ENCODE results near the gene RFTN2. TPM values are rescaled to one million over a fixed set of nuclear protein-coding genes. Genes with fewer than 3 reads are reported as not detected.
A peak's percentile ranks its signal among the peaks of the same experiment; 100 is the strongest.

RFTN2 gene
- total and polyA plus RNA-seq, 2 donors (not counting 3 experiments of a cell fraction or from before 2014, with no cell fraction given) = 5.0 to 8.0 TPM

GRCh38 chr2:197704434-197705120 is 29.2 kb upstream of the RFTN2 start:
- TF ChIP-seq POLR2A (IDR thresholded peaks at IDR 0.05; ENCODE audit: low read depth, low read length) = no peak
- no peak for TF ChIP-seq JUN (IDR thresholded peaks at IDR 0.05; ENCODE audit: borderline replicate concordance, insufficient read depth, insufficient read length, low read depth)
- no peak for TF ChIP-seq MAX (IDR thresholded peaks at IDR 0.05; ENCODE audit: insufficient read depth, insufficient read length)
- no peak for TF ChIP-seq MYC (IDR thresholded peaks at IDR 0.05; ENCODE audit: low read depth, low read length)
- no peak for TF ChIP-seq GATA2 (IDR thresholded peaks at IDR 0.05; ENCODE audit: insufficient read depth, insufficient read length, low read depth, low read length)
- TF ChIP-seq CTCF (IDR thresholded peaks at IDR 0.05; ENCODE audit: extremely low read depth in 1 of 2, insufficient read depth in 1 of 2, low read depth in 1 of 2, low read length in 2 of 2) = no peak
- no peak for TF ChIP-seq FOS (IDR thresholded peaks at IDR 0.05; ENCODE audit: borderline replicate concordance, insufficient read depth, low read length)
- no peak for TF ChIP-seq EZH2 (IDR thresholded peaks at IDR 0.05; ENCODE audit: borderline replicate concordance, low read depth, low read length, severe bottlenecking)
- Histone ChIP-seq H3K79me2 (ENCODE audit: control insufficient read depth, insufficient read depth, low read length) (peaks cover 33% of the 10 kb centered on the region), H3K4me1 (ENCODE audit: control insufficient read depth, extremely low read depth, insufficient read depth, low read length) (peaks cover 22% of the 10 kb centered on the region), H4K20me1 (replicated peaks; ENCODE audit: control insufficient read depth, extremely low read depth, insufficient read depth, low read length) (no peaks in the 10 kb centered on the region), H3K4me2 (ENCODE audit: insufficient read depth, low read length) (peak overlapping the region; percentile 96), H3K9me3 (replicated peaks; ENCODE audit: control insufficient read depth, insufficient read depth, low read length) (no peaks in the 10 kb centered on the region), H3K9me1 (replicated peaks; ENCODE audit: control insufficient read depth, extremely low read depth, insufficient read depth, low read length) (no peaks in the 10 kb centered on the region), H2AFZ (ENCODE audit: low read depth, low read length) (peak overlapping the region; percentile 68), H3K4me3 (replicated peaks in 1 of 3; ENCODE audit: insufficient read depth in 1 of 3, low read depth in 1 of 3, low read length in 3 of 3) (peak overlapping the region; percentile 28 to 85 (median 81)), H3K27me3 (ENCODE audit: control insufficient read depth in 2 of 2, insufficient read depth in 2 of 2, low read length in 2 of 2) (peaks cover 0 to 3% of the 10 kb centered on the region in 2 experiments), H3K27ac (ENCODE audit: insufficient read depth, low read depth, low read length) (peak overlapping the region; percentile 34), H3K9ac (replicated peaks; ENCODE audit: extremely low read depth, insufficient read depth, low read length) (peak overlapping the region; percentile 80), H3K36me3 (ENCODE audit: control insufficient read depth in 2 of 2, extremely low read depth in 1 of 2, insufficient read depth in 2 of 2, low read length in 2 of 2) (no peaks in the 10 kb centered on the region)
- no peak for FAIRE-seq
- dilution Hi-C loops (cut with MboI; ENCODE audit: extremely low pct_ligation_motif_present, low sequenced_read_pairs) = no loop called here
- POLR2A ChIA-PET = interaction anchor here (0.6 kb wide), 1 partner anchor 29 kb away, joined by 12 read pairs; the partner anchor contains the start of gene RFTN2
- CTCF ChIA-PET = interaction anchor here (0.6 to 2.4 kb wide), 5 partner anchors 20 to 423 kb away, joined by 3 to 10 read pairs (median 4); partner anchors contain the start of genes MOB4 and RFTN2
- no peak for DNase-seq (ENCODE audit: low read depth, low spot score)
- BruUV-seq (replicated peaks) = TSS peak; percentile 31
- intact Hi-C loops (cut with micrococcal nuclease) = loop anchor here (1.0 to 5.0 kb wide), 6 partner anchors 148 to 423 kb away; partner anchors contain the start of genes COQ10B, HSPE1, MOB4 and SF3B1

Measured in endothelial cell of umbilical vein (primary cell).